Measurements from ENCODE around the gene RBCK1. TPM values are rescaled to one million over a fixed set of nuclear protein-coding genes. Genes with fewer than 3 reads are reported as not detected.

The RBCK1 gene
- total and polyA plus RNA-seq, 9 of the 15 experiments (the other 6 are each of a cell fraction or from before 2014, with no cell fraction given): 5.9 to 59.3 (median 26.5) TPM

DNA sequence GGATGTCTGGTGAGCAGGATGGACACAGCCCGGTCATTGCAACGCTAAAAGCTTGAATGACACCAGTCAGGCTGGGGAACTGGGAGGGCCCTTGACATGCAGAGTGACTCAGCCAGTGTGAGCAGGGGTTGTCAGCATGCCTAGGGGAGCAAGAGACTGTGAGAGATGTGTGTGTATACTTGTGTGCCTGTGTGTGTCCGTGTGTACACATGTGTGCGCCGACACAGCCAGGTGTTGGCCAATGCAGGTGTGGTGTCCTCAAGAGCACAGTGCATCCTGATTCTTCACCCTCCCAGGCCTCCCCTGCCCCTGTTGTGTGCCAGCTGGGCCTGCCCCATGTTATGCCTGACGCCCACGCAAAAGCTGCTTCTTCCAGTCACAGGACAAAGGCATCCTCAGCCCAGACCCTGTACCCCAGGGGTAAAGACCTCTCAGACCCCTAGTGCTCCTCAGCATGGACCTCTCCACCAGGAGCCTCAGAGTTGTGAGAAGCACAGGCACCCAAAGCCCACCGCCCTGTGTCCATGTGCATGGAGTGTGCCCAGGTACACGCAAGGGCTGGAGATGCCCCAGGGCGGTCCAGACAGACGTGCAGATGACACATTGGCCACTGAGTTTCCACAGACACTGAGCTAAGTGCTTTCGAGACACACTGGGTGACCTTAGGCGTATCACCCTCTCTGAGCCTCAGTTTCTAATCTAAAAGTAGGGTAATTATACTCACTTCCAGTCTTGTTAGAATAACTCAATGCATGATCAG is 44.6 kb upstream of the RBCK1 start (continued):
- TF ChIP-seq, protein P1, sequence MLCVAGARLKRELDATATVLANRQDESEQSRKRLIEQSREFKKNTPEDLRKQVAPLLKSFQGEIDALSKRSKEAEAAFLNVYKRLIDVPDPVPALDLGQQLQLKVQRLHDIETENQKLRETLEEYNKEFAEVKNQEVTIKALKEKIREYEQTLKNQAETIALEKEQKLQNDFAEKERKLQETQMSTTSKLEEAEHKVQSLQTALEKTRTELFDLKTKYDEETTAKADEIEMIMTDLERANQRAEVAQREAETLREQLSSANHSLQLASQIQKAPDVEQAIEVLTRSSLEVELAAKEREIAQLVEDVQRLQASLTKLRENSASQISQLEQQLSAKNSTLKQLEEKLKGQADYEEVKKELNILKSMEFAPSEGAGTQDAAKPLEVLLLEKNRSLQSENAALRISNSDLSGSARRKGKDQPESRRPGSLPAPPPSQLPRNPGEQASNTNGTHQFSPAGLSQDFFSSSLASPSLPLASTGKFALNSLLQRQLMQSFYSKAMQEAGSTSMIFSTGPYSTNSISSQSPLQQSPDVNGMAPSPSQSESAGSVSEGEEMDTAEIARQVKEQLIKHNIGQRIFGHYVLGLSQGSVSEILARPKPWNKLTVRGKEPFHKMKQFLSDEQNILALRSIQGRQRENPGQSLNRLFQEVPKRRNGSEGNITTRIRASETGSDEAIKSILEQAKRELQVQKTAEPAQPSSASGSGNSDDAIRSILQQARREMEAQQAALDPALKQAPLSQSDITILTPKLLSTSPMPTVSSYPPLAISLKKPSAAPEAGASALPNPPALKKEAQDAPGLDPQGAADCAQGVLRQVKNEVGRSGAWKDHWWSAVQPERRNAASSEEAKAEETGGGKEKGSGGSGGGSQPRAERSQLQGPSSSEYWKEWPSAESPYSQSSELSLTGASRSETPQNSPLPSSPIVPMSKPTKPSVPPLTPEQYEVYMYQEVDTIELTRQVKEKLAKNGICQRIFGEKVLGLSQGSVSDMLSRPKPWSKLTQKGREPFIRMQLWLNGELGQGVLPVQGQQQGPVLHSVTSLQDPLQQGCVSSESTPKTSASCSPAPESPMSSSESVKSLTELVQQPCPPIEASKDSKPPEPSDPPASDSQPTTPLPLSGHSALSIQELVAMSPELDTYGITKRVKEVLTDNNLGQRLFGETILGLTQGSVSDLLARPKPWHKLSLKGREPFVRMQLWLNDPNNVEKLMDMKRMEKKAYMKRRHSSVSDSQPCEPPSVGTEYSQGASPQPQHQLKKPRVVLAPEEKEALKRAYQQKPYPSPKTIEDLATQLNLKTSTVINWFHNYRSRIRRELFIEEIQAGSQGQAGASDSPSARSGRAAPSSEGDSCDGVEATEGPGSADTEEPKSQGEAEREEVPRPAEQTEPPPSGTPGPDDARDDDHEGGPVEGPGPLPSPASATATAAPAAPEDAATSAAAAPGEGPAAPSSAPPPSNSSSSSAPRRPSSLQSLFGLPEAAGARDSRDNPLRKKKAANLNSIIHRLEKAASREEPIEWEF (CRISPR knock-in tag; IDR thresholded peaks at IDR 0.05): no peak
- TF ChIP-seq SUPT5H (IDR thresholded peaks at IDR 0.05): no peak
- TF ChIP-seq NFYB (IDR thresholded peaks at IDR 0.05; ENCODE audit: extremely low read depth, insufficient read length): no peak
- no peak for TF ChIP-seq TBP (optimal IDR thresholded peaks at IDR 0.05; ENCODE audit: low read depth, low read length)
- TF ChIP-seq POLR2A (conservative IDR thresholded peaks at IDR 0.05): no peak
- TF ChIP-seq GABPB2 (CRISPR knock-in tag; conservative IDR thresholded peaks at IDR 0.05): no peak
- TF ChIP-seq, protein P2, sequence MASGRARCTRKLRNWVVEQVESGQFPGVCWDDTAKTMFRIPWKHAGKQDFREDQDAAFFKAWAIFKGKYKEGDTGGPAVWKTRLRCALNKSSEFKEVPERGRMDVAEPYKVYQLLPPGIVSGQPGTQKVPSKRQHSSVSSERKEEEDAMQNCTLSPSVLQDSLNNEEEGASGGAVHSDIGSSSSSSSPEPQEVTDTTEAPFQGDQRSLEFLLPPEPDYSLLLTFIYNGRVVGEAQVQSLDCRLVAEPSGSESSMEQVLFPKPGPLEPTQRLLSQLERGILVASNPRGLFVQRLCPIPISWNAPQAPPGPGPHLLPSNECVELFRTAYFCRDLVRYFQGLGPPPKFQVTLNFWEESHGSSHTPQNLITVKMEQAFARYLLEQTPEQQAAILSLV (tag; IDR thresholded peaks at IDR 0.05): no peak
- no peak for TF ChIP-seq CBX3 (IDR thresholded peaks at IDR 0.05; ENCODE audit: borderline replicate concordance in 1 of 2, low read length in 2 of 2)
- no peak for TF ChIP-seq XRCC3 (IDR thresholded peaks at IDR 0.05)
- no peak for TF ChIP-seq RBM22 (IDR thresholded peaks at IDR 0.05; ENCODE audit: low read depth, low read length, poor library complexity, severe bottlenecking)
- TF ChIP-seq HDGF (IDR thresholded peaks at IDR 0.05): no peak
- no peak for TF ChIP-seq ZNF77 (CRISPR knock-in tag; IDR thresholded peaks at IDR 0.05)
- TF ChIP-seq FOXJ2 (tag; IDR thresholded peaks at IDR 0.05): no peak
- no peak for TF ChIP-seq MCM2 (IDR thresholded peaks at IDR 0.05; ENCODE audit: low read depth)
- TF ChIP-seq, protein P3, sequence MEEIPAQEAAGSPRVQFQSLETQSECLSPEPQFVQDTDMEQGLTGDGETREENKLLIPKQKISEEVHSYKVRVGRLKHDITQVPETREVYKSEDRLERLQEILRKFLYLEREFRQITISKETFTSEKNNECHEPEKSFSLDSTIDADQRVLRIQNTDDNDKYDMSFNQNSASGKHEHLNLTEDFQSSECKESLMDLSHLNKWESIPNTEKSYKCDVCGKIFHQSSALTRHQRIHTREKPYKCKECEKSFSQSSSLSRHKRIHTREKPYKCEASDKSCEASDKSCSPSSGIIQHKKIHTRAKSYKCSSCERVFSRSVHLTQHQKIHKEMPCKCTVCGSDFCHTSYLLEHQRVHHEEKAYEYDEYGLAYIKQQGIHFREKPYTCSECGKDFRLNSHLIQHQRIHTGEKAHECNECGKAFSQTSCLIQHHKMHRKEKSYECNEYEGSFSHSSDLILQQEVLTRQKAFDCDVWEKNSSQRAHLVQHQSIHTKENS (CRISPR knock-in tag; IDR thresholded peaks at IDR 0.05): no peak
- TF ChIP-seq RBFOX2 (IDR thresholded peaks at IDR 0.05; ENCODE audit: low read depth, low read length): peak; percentile 61
- TF ChIP-seq MEF2A (IDR thresholded peaks at IDR 0.05; ENCODE audit: control insufficient read depth, low read depth, low read length): no peak
- no peak for TF ChIP-seq NR2C1 (IDR thresholded peaks at IDR 0.05)
- no peak for TF ChIP-seq NR2C1 (tag; IDR thresholded peaks at IDR 0.05)
- no peak for TF ChIP-seq HMGN3 (IDR thresholded peaks at IDR 0.05; ENCODE audit: borderline replicate concordance, extremely low read depth, insufficient read length, low read depth, low read length)
- no peak for TF ChIP-seq MYC (IDR thresholded peaks at IDR 0.05; ENCODE audit: low read depth, low read length)
- TF ChIP-seq MYC (CRISPR knock-in tag; IDR thresholded peaks at IDR 0.05; ENCODE audit: borderline replicate concordance, low read depth): no peak
- TF ChIP-seq ZNF347 (CRISPR knock-in tag; IDR thresholded peaks at IDR 0.05; ENCODE audit: low read depth): no peak
- peak; percentile 68 for TF ChIP-seq MEIS2 (IDR thresholded peaks at IDR 0.05; ENCODE audit: partially characterized antibody)
